Trophoblast cell (in vitro differentiated cells and primary cell): ENCODE results near the gene AKAP13.

ENCODE experiments used
- DNase-seq, 2 donors: peaks; one replicate each; pipeline ENCODE4 v3.0.0-alpha.2; 2016
- H2AFZ ChIP-seq: 2 replicates; pipeline ENCODE4 v1.6.1; 2013; ENCODE audit warnings: low read length, moderate library complexity, mild to moderate bottlenecking; ENCODE audit not compliant: insufficient read depth, poor library complexity
- H2AK5ac ChIP-seq: 2 replicates; pipeline ENCODE4 v1.6.1; 2013; ENCODE audit warnings: mild to moderate bottlenecking, low read length
- H2BK120ac ChIP-seq: 2 replicates; pipeline ENCODE4 v1.6.1; 2013; ENCODE audit warnings: low read length, mild to moderate bottlenecking, moderate library complexity; ENCODE audit not compliant: insufficient read depth, poor library complexity
- H2BK12ac ChIP-seq: 2 replicates; pipeline ENCODE4 v1.6.1; 2013; ENCODE audit warnings: mild to moderate bottlenecking, low read length, moderate library complexity
- H2BK5ac ChIP-seq: 2 replicates; pipeline ENCODE4 v1.6.1; 2013; ENCODE audit warnings: low read length, low read depth, moderate library complexity, mild to moderate bottlenecking; ENCODE audit not compliant: poor library complexity
- H3K14ac ChIP-seq: 2 replicates; pipeline ENCODE4 v1.6.1; 2013; ENCODE audit warnings: mild to moderate bottlenecking, low read length
- H3K18ac ChIP-seq: 2 replicates; pipeline ENCODE4 v1.6.1; 2013; ENCODE audit warnings: mild to moderate bottlenecking, low read length
- H3K23ac ChIP-seq: 2 replicates; pipeline ENCODE4 v1.6.1; 2013; ENCODE audit warnings: low read length
- H3K27ac ChIP-seq: 2 replicates; pipeline ENCODE4 v1.5.1; 2013; ENCODE audit warnings: low read depth, mild to moderate bottlenecking, inconsistent platforms, low read length, moderate library complexity
- H3K27me3 ChIP-seq: 2 replicates; pipeline ENCODE4 v1.6.1; 2013; ENCODE audit warnings: inconsistent platforms, mild to moderate bottlenecking, low read length, moderate library complexity; ENCODE audit not compliant: insufficient read depth
- H3K36me3 ChIP-seq, 2 experiments: 1 replicate in 1 of 2; 2 replicates in 1 of 2; pipeline ENCODE4 v1.6.1; 2013; ENCODE audit warnings: low read length in 2 of 2, mild to moderate bottlenecking in 2 of 2, moderate library complexity in 1 of 2; ENCODE audit not compliant: insufficient read depth in 2 of 2, control insufficient read depth in 1 of 2
- H3K4ac ChIP-seq: 2 replicates; pipeline ENCODE4 v1.6.1; 2013; ENCODE audit warnings: low read depth, mild to moderate bottlenecking, low read length, moderate library complexity
- H3K4me1 ChIP-seq, 2 experiments: 1 replicate in 1 of 2; 2 replicates in 1 of 2; pipeline ENCODE4 v1.6.1; 2013; ENCODE audit warnings: low read length in 2 of 2, mild to moderate bottlenecking in 2 of 2, moderate library complexity in 1 of 2; ENCODE audit not compliant: insufficient read depth in 2 of 2, control insufficient read depth in 1 of 2
- H3K4me2 ChIP-seq: 2 replicates; pipeline ENCODE4 v1.6.1; 2013; ENCODE audit warnings: inconsistent platforms, mild to moderate bottlenecking, low read length, moderate library complexity
- H3K4me3 ChIP-seq: 2 replicates; pipeline ENCODE4 v1.5.1; 2013; ENCODE audit warnings: mild to moderate bottlenecking, low read depth, low read length, inconsistent platforms
- H3K79me1 ChIP-seq: one replicate; pipeline ENCODE4 v1.6.1; 2013; ENCODE audit warnings: low read length
- H3K79me2 ChIP-seq: 2 replicates; pipeline ENCODE4 v1.6.1; 2013; ENCODE audit warnings: low read length, mild to moderate bottlenecking; ENCODE audit not compliant: control insufficient read depth, insufficient read depth, poor library complexity
- H3K9ac ChIP-seq: 2 replicates; pipeline ENCODE4 v1.6.1; 2013; ENCODE audit warnings: mild to moderate bottlenecking, low read length
- H3K9me3 ChIP-seq: 2 replicates; pipeline ENCODE4 v1.6.1; 2013; ENCODE audit warnings: low read depth, mild to moderate bottlenecking, control low read depth, inconsistent platforms, low read length; ENCODE audit not compliant: insufficient read depth
- H4K12ac ChIP-seq: 2 replicates; pipeline ENCODE4 v1.6.1; 2013; ENCODE audit warnings: low read depth, mild to moderate bottlenecking, low read length, moderate library complexity
- H4K8ac ChIP-seq: 2 replicates; pipeline ENCODE4 v1.6.1; 2013; ENCODE audit warnings: low read depth, mild to moderate bottlenecking, low read length, moderate library complexity
- H4K91ac ChIP-seq: one replicate; pipeline ENCODE4 v1.6.1; 2013; ENCODE audit warnings: low read depth, mild to moderate bottlenecking, low read length, moderate library complexity
- WGBS: extraction: QIAGEN DNeasy Blood & Tissue Kit; methylation state at CpG from one replicate; pipeline ENCODE4 v1.1.7; 2013; ENCODE audit warnings: missing lambda C conversion rate; ENCODE audit not compliant: insufficient read length, insufficient coverage; ENCODE audit errors: extremely low coverage; 5-methylcytosine and 5-hydroxymethylcytosine counted together

Gene AKAP13

DNA sequence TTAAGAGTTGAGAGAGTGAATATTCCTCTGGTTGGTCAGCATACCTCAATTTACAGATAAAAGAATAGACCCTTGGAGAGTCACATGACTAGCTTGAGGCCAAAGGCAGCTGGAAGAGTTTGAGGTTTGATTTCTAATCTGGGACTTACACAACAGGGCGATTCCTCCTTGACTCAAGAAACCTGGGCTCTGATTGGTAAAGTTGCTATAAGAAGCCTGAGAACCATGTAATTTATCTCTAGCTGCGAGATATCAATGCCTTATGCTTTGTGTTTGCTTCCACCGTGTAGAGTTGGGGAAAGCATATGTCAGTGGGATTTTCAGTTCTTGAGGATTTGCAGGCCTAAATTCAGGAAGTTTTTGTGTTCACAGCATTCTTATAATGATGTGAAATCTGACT is 208.3 kb downstream of the AKAP13 start:
- Histone ChIP-seq H3K14ac (no peak overlapping the region), H3K4me2 (no peak overlapping the region), H2AK5ac (no peak overlapping the region), H3K27me3 (no peaks in the 10 kb centered on the region), H2BK12ac (no peak overlapping the region), H2BK120ac (no peak overlapping the region), H3K4me3 (no peak overlapping the region), H3K9ac (no peak overlapping the region), H3K4me1 (peaks cover 0 to 5% of the 10 kb centered on the region in 2 experiments), H3K36me3 (peaks cover 0 to 1% of the 10 kb centered on the region in 2 experiments), H3K9me3 (no peaks in the 10 kb centered on the region), H3K79me2 (no peaks in the 10 kb centered on the region), H4K8ac (no peak overlapping the region), H3K79me1 (peaks cover 1% of the 10 kb centered on the region), H2BK5ac (no peak overlapping the region), H4K91ac (no peak overlapping the region), H3K27ac (no peak overlapping the region), H3K4ac (no peak overlapping the region), H4K12ac (no peak overlapping the region), H2AFZ (no peak overlapping the region), H3K18ac (no peak overlapping the region), H3K23ac (no peak overlapping the region)
- no CpG with 5 or more reads among the region's 3 CpGs for WGBS
- peak in 1 of 2 donors; percentile 48 for DNase-seq

DNA sequence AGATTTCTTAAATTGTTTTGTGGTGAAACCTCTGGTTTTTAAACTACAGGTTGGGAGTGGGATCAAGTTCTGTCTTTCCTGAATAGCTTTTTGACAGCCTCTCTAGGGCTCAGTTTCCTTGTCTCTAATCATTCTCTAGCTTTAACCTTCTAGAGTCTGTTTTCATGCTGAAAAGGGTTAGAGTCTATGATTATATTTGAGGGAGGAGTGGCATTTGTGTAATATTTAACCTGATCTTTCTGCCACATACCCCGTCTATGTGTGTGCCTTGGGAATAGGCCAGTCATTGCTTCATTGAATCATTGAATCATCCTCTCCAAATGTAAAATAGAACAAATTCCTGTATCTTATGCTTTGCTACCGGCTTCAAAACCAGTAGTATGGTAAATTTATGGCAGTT is 209.4 kb downstream of the AKAP13 start:
- no peak overlapping the region for H3K4me2 ChIP-seq
- H2AK5ac ChIP-seq, result no peak overlapping the region
- no peak overlapping the region for H3K4me3 ChIP-seq
- no peak for DNase-seq
- WGBS, result no CpG with 5 or more reads among the region's 2 CpGs
- no peak overlapping the region for H2BK5ac ChIP-seq
- H4K91ac ChIP-seq, result no peak overlapping the region
- peaks cover 0 to 5% of the 10 kb centered on the region in 2 experiments for H3K4me1 ChIP-seq
- no peak overlapping the region for H3K4ac ChIP-seq
- H4K8ac ChIP-seq, result no peak overlapping the region
- H3K36me3 ChIP-seq, result no peaks in the 10 kb centered on the region
- H3K14ac ChIP-seq, result no peak overlapping the region
- no peak overlapping the region for H3K9ac ChIP-seq
- no peaks in the 10 kb centered on the region for H3K27me3 ChIP-seq
- no peak overlapping the region for H2BK120ac ChIP-seq
- no peak overlapping the region for H2AFZ ChIP-seq
- no peaks in the 10 kb centered on the region for H3K79me2 ChIP-seq
- no peak overlapping the region for H3K18ac ChIP-seq
- no peak overlapping the region for H3K27ac ChIP-seq
- no peak overlapping the region for H3K23ac ChIP-seq
- H3K9me3 ChIP-seq, result no peaks in the 10 kb centered on the region
- peaks cover 1% of the 10 kb centered on the region for H3K79me1 ChIP-seq
- H4K12ac ChIP-seq, result no peak overlapping the region
- H2BK12ac ChIP-seq, result no peak overlapping the region

DNA sequence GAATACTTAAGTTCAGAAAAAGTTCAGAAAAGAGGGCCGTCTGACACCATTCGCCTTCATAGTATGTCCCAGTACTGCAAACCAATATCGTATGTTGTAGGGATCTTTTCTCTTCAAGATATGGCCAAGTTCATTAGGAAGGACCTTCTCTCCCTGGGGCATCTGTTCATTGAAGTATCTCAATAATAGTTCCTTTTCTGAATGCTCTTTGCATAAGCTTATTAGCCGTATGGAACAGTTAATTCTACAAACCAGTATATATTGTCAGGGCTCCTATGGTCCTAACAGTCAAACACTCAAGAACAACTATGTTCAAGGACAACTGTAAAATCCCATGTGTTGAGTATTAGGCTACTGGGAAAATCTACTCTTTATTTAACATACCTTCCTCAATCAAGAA is 211.2 kb downstream of the AKAP13 start:
- H3K27me3 ChIP-seq, result no peaks in the 10 kb centered on the region
- no peak overlapping the region for H3K9ac ChIP-seq
- peaks cover 0 to 5% of the 10 kb centered on the region in 2 experiments for H3K4me1 ChIP-seq
- no peak for DNase-seq
- H2BK12ac ChIP-seq, result no peak overlapping the region
- H2BK5ac ChIP-seq, result no peak overlapping the region
- H3K23ac ChIP-seq, result no peak overlapping the region
- H3K79me1 ChIP-seq, result peaks cover 1% of the 10 kb centered on the region
- H3K4me2 ChIP-seq, result no peak overlapping the region
- H2AFZ ChIP-seq, result no peak overlapping the region
- no peak overlapping the region for H3K4me3 ChIP-seq
- no peak overlapping the region for H3K4ac ChIP-seq
- no peak overlapping the region for H3K14ac ChIP-seq
- no peak overlapping the region for H4K91ac ChIP-seq
- no peak overlapping the region for H3K18ac ChIP-seq
- no peaks in the 10 kb centered on the region for H3K9me3 ChIP-seq
- no peak overlapping the region for H4K12ac ChIP-seq
- WGBS, result no CpG with 5 or more reads among the region's 4 CpGs
- H3K79me2 ChIP-seq, result no peaks in the 10 kb centered on the region
- H2BK120ac ChIP-seq, result no peak overlapping the region
- H4K8ac ChIP-seq, result no peak overlapping the region
- H3K36me3 ChIP-seq, result no peaks in the 10 kb centered on the region
- no peak overlapping the region for H2AK5ac ChIP-seq
- no peak overlapping the region for H3K27ac ChIP-seq

DNA sequence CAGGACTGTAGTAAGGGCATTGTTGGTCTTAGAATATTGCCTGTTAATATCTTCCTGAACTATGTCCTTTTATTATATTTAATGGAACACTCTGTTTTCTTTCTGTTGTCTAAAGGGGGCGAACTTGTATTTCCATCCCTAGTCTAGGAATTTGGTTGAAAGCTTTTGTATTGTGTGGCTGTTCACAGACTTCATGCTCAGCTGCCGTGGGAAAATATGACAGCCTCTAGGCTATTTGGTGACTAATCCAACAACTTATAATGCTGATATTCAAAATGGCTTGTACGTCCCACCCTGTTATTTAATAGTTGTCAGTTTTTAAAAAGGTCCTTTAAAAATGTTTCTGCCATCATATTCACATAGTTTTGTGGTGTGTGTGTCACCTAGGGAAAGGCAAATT is 211.7 kb downstream of the AKAP13 start:
- H3K27me3 ChIP-seq, result no peaks in the 10 kb centered on the region
- no peak overlapping the region for H2BK120ac ChIP-seq
- H2AK5ac ChIP-seq, result no peak overlapping the region
- no peak overlapping the region for H3K4me2 ChIP-seq
- no peak overlapping the region for H3K27ac ChIP-seq
- no peak overlapping the region for H3K14ac ChIP-seq
- no peak overlapping the region for H4K91ac ChIP-seq
- no peak overlapping the region for H3K23ac ChIP-seq
- no peak overlapping the region for H4K12ac ChIP-seq
- H4K8ac ChIP-seq, result no peak overlapping the region
- no peak overlapping the region for H3K18ac ChIP-seq
- peak; percentile 85 to 94 for DNase-seq
- H3K9me3 ChIP-seq, result no peaks in the 10 kb centered on the region
- no peak overlapping the region for H3K4ac ChIP-seq
- H3K79me2 ChIP-seq, result no peaks in the 10 kb centered on the region
- peaks cover 0 to 6% of the 10 kb centered on the region in 2 experiments for H3K4me1 ChIP-seq
- H2BK5ac ChIP-seq, result no peak overlapping the region
- no peak overlapping the region for H3K4me3 ChIP-seq
- H3K9ac ChIP-seq, result no peak overlapping the region
- H2AFZ ChIP-seq, result no peak overlapping the region
- no CpG with 5 or more reads among the region's 3 CpGs for WGBS
- H3K79me1 ChIP-seq, result peaks cover 1% of the 10 kb centered on the region
- no peaks in the 10 kb centered on the region for H3K36me3 ChIP-seq
- no peak overlapping the region for H2BK12ac ChIP-seq
